Activated CD4-positive, alpha-beta T cell treated with anti-CD3 and anti-CD28 coated beads for 4 hours (primary cell): ENCODE data around the gene SLC24A5.

Experiments
- DNase-seq, 2 donors: peaks; one replicate each; pipeline ENCODE4 v3.0.0-alpha.2; 2020

SLC24A5 gene

GRCh38 chr15:48120745-48121144 lies at the start of gene SLC24A5:
Gene SLC24A5 (plus strand): TSS chr15:48120990. CDS start chr15:48121045, 55 bp downstream.
- DNase-seq, result no peak

- no peak for DNase-seq
Observed at GRCh38 chr15:48072941-48073340, 47.8 kb upstream of the SLC24A5 start.

- DNase-seq, result no peak
Observed at GRCh38 chr15:48073881-48074280, 46.9 kb upstream of the SLC24A5 start.

GRCh38 chr15:48076454-48076853 lies 44.3 kb upstream of the SLC24A5 start:
- no peak for DNase-seq

GRCh38 chr15:48077616-48078184 lies 43.1 kb upstream of the SLC24A5 start:
- DNase-seq, result no peak

- DNase-seq, result no peak
Observed at GRCh38 chr15:48084759-48085590, 35.8 kb upstream of the SLC24A5 start.

- no peak for DNase-seq
Observed at GRCh38 chr15:48085591-48085930, 35.2 kb upstream of the SLC24A5 start.

- no peak for DNase-seq
Observed at GRCh38 chr15:48086133-48086532, 34.7 kb upstream of the SLC24A5 start.

- DNase-seq, result no peak
Observed at GRCh38 chr15:48086576-48086975, 34.2 kb upstream of the SLC24A5 start.

- no peak for DNase-seq
Observed at GRCh38 chr15:48087844-48088243, 32.9 kb upstream of the SLC24A5 start.

GRCh38 chr15:48089702-48090101 lies 31.1 kb upstream of the SLC24A5 start:
- no peak for DNase-seq

GRCh38 chr15:48090115-48090514 lies 30.7 kb upstream of the SLC24A5 start:
- no peak for DNase-seq

GRCh38 chr15:48090666-48091065 lies 30.1 kb upstream of the SLC24A5 start:
- no peak for DNase-seq

- no peak for DNase-seq
Observed at GRCh38 chr15:48091522-48091921, 29.3 kb upstream of the SLC24A5 start.

GRCh38 chr15:48096355-48096786 lies 24.4 kb upstream of the SLC24A5 start:
- no peak for DNase-seq

GRCh38 chr15:48096813-48097212 lies 24.0 kb upstream of the SLC24A5 start:
- DNase-seq, result no peak

- DNase-seq, result no peak
Observed at GRCh38 chr15:48097264-48097663, 23.5 kb upstream of the SLC24A5 start.

GRCh38 chr15:48101376-48101961 lies 19.3 kb upstream of the SLC24A5 start:
- DNase-seq, result no peak

- no peak for DNase-seq
Observed at GRCh38 chr15:48102167-48102566, 18.6 kb upstream of the SLC24A5 start.

GRCh38 chr15:48103647-48104046 lies 17.1 kb upstream of the SLC24A5 start:
- DNase-seq, result no peak

- DNase-seq, result no peak
Observed at GRCh38 chr15:48105936-48106335, 14.9 kb upstream of the SLC24A5 start.

GRCh38 chr15:48109212-48109611 lies 11.6 kb upstream of the SLC24A5 start:
- DNase-seq, result no peak

- no peak for DNase-seq
Observed at GRCh38 chr15:48109856-48110531, 10.8 kb upstream of the SLC24A5 start.

GRCh38 chr15:48112242-48112641 lies 8.5 kb upstream of the SLC24A5 start:
- no peak for DNase-seq
